ENCODE measurements around the gene AHSG. TPM values are rescaled to one million over a fixed set of nuclear protein-coding genes. Genes with fewer than 3 reads are reported as not detected.

The AHSG gene
- total and polyA plus RNA-seq, 10 donors = 0.30 TPM; not detected in 9

- intact Hi-C loops (cut with DNase I; ENCODE audit: low total_unique reads) = no loop called here
These were observed 30.6 kb downstream of the AHSG start for GRCh38 chr3:186643493-186643892.

GRCh38 chr3:186644683-186645082 lies 31.8 kb downstream of the AHSG start:
- intact Hi-C loops (cut with DNase I; ENCODE audit: low total_unique reads) = no loop called here
- Histone ChIP-seq H3K4me3 (no peak overlapping the region), H3K4me1 (no peaks in the 10 kb centered on the region), H3K9me3 (no peaks in the 10 kb centered on the region), H3K27me3 (replicated peaks in 1 of 7) (peaks cover 0 to 10% (median 0%) of the 10 kb centered on the region in 7 donors), H3K36me3 (no peaks in the 10 kb centered on the region), H3K27ac (no peak overlapping the region)
- 75 to 87% (median 80%) methylated on average over 3 of the region's 3 CpGs for WGBS, 5 donors
- no peak for DNase-seq
- no peak for TF ChIP-seq CTCF (IDR thresholded peaks at IDR 0.05 in 8 of 11, conservative IDR thresholded peaks at IDR 0.05 in 3 of 11)
- no peak for TF ChIP-seq POLR2A (IDR thresholded peaks at IDR 0.05)
- TF ChIP-seq POLR2AphosphoS5 (IDR thresholded peaks at IDR 0.05) = no peak

More at GRCh38 chr3:186643493-186643892, 30.6 kb downstream of the AHSG start:
- H3K4me1 ChIP-seq = no peaks in the 10 kb centered on the region
- WGBS, 5 donors = 58 to 94% (median 79%) methylated on average over 1 of the region's 1 CpG
- TF ChIP-seq POLR2AphosphoS5 (IDR thresholded peaks at IDR 0.05) (no peak), POLR2A (IDR thresholded peaks at IDR 0.05) (no peak), CTCF (IDR thresholded peaks at IDR 0.05 in 8 of 11, conservative IDR thresholded peaks at IDR 0.05 in 3 of 11) (no peak)
- H3K4me3 ChIP-seq = no peak overlapping the region
- no peak for DNase-seq
- peaks cover 0 to 6% (median 0%) of the 10 kb centered on the region in 7 donors for H3K27me3 ChIP-seq (replicated peaks in 1 of 7)
- H3K9me3 ChIP-seq = no peaks in the 10 kb centered on the region
- H3K27ac ChIP-seq = no peak overlapping the region
- no peaks in the 10 kb centered on the region for H3K36me3 ChIP-seq

- H3K36me3 ChIP-seq = no peaks in the 10 kb centered on the region
- intact Hi-C loops (cut with DNase I; ENCODE audit: low total_unique reads) = no loop called here
- H3K4me1 ChIP-seq = no peaks in the 10 kb centered on the region
- H3K27ac ChIP-seq = no peak overlapping the region
- 76 to 88% (median 85%) methylated on average over 4 of the region's 4 CpGs for WGBS, 5 donors
- TF ChIP-seq POLR2A (IDR thresholded peaks at IDR 0.05) = no peak
- no peak for TF ChIP-seq POLR2AphosphoS5 (IDR thresholded peaks at IDR 0.05)
- TF ChIP-seq CTCF (IDR thresholded peaks at IDR 0.05 in 8 of 11, conservative IDR thresholded peaks at IDR 0.05 in 3 of 11) = no peak
- no peak for DNase-seq
- peaks cover 0 to 4% (median 0%) of the 10 kb centered on the region in 7 donors for H3K27me3 ChIP-seq (replicated peaks in 1 of 7)
- no peak overlapping the region for H3K4me3 ChIP-seq
- no peaks in the 10 kb centered on the region for H3K9me3 ChIP-seq
These were observed 33.2 kb downstream of the AHSG start for GRCh38 chr3:186646106-186646505.

GRCh38 chr3:186646841-186647240 lies 34.0 kb downstream of the AHSG start:
- Histone ChIP-seq H3K27me3 (replicated peaks in 1 of 7) (peaks cover 0 to 8% (median 0%) of the 10 kb centered on the region in 7 donors), H3K27ac (no peak overlapping the region), H3K4me3 (no peak overlapping the region), H3K9me3 (no peaks in the 10 kb centered on the region), H3K36me3 (no peaks in the 10 kb centered on the region), H3K4me1 (peaks cover 0 to 2% (median 0%) of the 10 kb centered on the region in 6 donors)
- intact Hi-C loops (cut with DNase I; ENCODE audit: low total_unique reads) = no loop called here
- WGBS, 5 donors = 81 to 90% (median 84%) methylated on average over 1 of the region's 1 CpG
- TF ChIP-seq POLR2A (IDR thresholded peaks at IDR 0.05) (no peak), POLR2AphosphoS5 (IDR thresholded peaks at IDR 0.05) (no peak), CTCF (IDR thresholded peaks at IDR 0.05 in 8 of 11, conservative IDR thresholded peaks at IDR 0.05 in 3 of 11) (no peak)
- DNase-seq = no peak
